OCI-LY7 (cell line): ENCODE measurements around the gene GPR21.

Experiments
- CTCF ChIP-seq: fragments of 200-600 bp; sonication (generic); conservative IDR thresholded peaks from 2 replicates; pipeline ENCODE4 v1.5.1; 2014; ENCODE audit warnings: mild to moderate bottlenecking, antibody characterized with exemption, low read length, moderate library complexity, mixed read lengths
- EZH2phosphoT487 ChIP-seq: fragments of 200-600 bp; sonication (generic); IDR thresholded peaks from 2 replicates; pipeline ENCODE4 v1.6.1; 2018; ENCODE audit warnings: low read depth, borderline replicate concordance, mild to moderate bottlenecking, mixed run types, antibody characterized with exemption, low read length, moderate library complexity, mixed read lengths

GRCh38 chr9:123036893-123037545, 3.6 kb downstream of the GPR21 start:
- TF ChIP-seq CTCF: no peak
- no peak for TF ChIP-seq EZH2phosphoT487
